ENCODE data around the gene CENPP.

CENPP gene

GRCh38 chr9:92637326-92637725 lies 311.6 kb downstream of the CENPP start:
- Histone ChIP-seq H3K4me1 (ENCODE audit: control insufficient read depth, insufficient read depth, low read length, unreplicated experiment) (no peaks in the 10 kb centered on the region), H3K27me3 (ENCODE audit: insufficient read depth, low read length) (no peaks in the 10 kb centered on the region), H3K36me3 (ENCODE audit: insufficient read depth, low read length) (no peaks in the 10 kb centered on the region; the same call in 1 of the 2 replicates), H3K4me3 (ENCODE audit: low read depth, low read length) (no peak overlapping the region), H3K79me2 (ENCODE audit: control insufficient read depth, insufficient read depth, low read length, unreplicated experiment) (no peaks in the 10 kb centered on the region), H3K27ac (ENCODE audit: low read depth, low read length) (no peak overlapping the region), H2AFZ (ENCODE audit: low read length, unreplicated experiment) (no peak overlapping the region)

- no peaks in the 10 kb centered on the region for H3K27me3 ChIP-seq (ENCODE audit: insufficient read depth, low read length)
- H3K4me1 ChIP-seq (ENCODE audit: control insufficient read depth, insufficient read depth, low read length, unreplicated experiment): no peaks in the 10 kb centered on the region
- no peaks in the 10 kb centered on the region for H3K79me2 ChIP-seq (ENCODE audit: control insufficient read depth, insufficient read depth, low read length, unreplicated experiment)
- no peak overlapping the region for H3K4me3 ChIP-seq (ENCODE audit: low read depth, low read length)
- H2AFZ ChIP-seq (ENCODE audit: low read length, unreplicated experiment): no peak overlapping the region
- peaks cover 6% of the 10 kb centered on the region; the same call in 1 of the 2 replicates for H3K36me3 ChIP-seq (ENCODE audit: insufficient read depth, low read length)
- no peak overlapping the region for H3K27ac ChIP-seq (ENCODE audit: low read depth, low read length)
Measured at GRCh38 chr9:92637886-92638620, 312.3 kb downstream of the CENPP start.

- peaks cover 8% of the 10 kb centered on the region; the same call in 1 of the 2 replicates for H3K36me3 ChIP-seq (ENCODE audit: insufficient read depth, low read length)
- no peaks in the 10 kb centered on the region for H3K4me1 ChIP-seq (ENCODE audit: control insufficient read depth, insufficient read depth, low read length, unreplicated experiment)
Measured at GRCh38 chr9:92638621-92639101, 312.9 kb downstream of the CENPP start.

GRCh38 chr9:92639124-92639523 lies 313.4 kb downstream of the CENPP start:
- Histone ChIP-seq H3K79me2 (ENCODE audit: control insufficient read depth, insufficient read depth, low read length, unreplicated experiment) (no peaks in the 10 kb centered on the region), H3K27me3 (ENCODE audit: insufficient read depth, low read length) (no peaks in the 10 kb centered on the region), H3K4me1 (ENCODE audit: control insufficient read depth, insufficient read depth, low read length, unreplicated experiment) (no peaks in the 10 kb centered on the region), H2AFZ (ENCODE audit: low read length, unreplicated experiment) (no peak overlapping the region), H3K36me3 (ENCODE audit: insufficient read depth, low read length) (peaks cover 8% of the 10 kb centered on the region; the same call in 1 of the 2 replicates), H3K4me3 (ENCODE audit: low read depth, low read length) (no peak overlapping the region), H3K27ac (ENCODE audit: low read depth, low read length) (no peak overlapping the region)

More at GRCh38 chr9:92638621-92639101, 312.9 kb downstream of the CENPP start:
- Histone ChIP-seq H3K27me3 (ENCODE audit: insufficient read depth, low read length) (no peaks in the 10 kb centered on the region), H3K79me2 (ENCODE audit: control insufficient read depth, insufficient read depth, low read length, unreplicated experiment) (no peaks in the 10 kb centered on the region), H2AFZ (ENCODE audit: low read length, unreplicated experiment) (no peak overlapping the region), H3K4me3 (ENCODE audit: low read depth, low read length) (no peak overlapping the region), H3K27ac (ENCODE audit: low read depth, low read length) (no peak overlapping the region)

- Histone ChIP-seq H3K36me3 (ENCODE audit: insufficient read depth, low read length) (peaks cover 10% of the 10 kb centered on the region; the same call in 1 of the 2 replicates), H3K27ac (ENCODE audit: low read depth, low read length) (no peak overlapping the region), H3K27me3 (ENCODE audit: insufficient read depth, low read length) (no peaks in the 10 kb centered on the region), H3K4me1 (ENCODE audit: control insufficient read depth, insufficient read depth, low read length, unreplicated experiment) (no peaks in the 10 kb centered on the region), H2AFZ (ENCODE audit: low read length, unreplicated experiment) (no peak overlapping the region), H3K79me2 (ENCODE audit: control insufficient read depth, insufficient read depth, low read length, unreplicated experiment) (no peaks in the 10 kb centered on the region), H3K4me3 (ENCODE audit: low read depth, low read length) (no peak overlapping the region)
Measured at GRCh38 chr9:92639791-92640271, 314.1 kb downstream of the CENPP start.

- Histone ChIP-seq H3K27me3 (ENCODE audit: insufficient read depth, low read length) (no peaks in the 10 kb centered on the region), H3K36me3 (ENCODE audit: insufficient read depth, low read length) (peaks cover 16% of the 10 kb centered on the region; the same call in 1 of the 2 replicates), H2AFZ (ENCODE audit: low read length, unreplicated experiment) (no peak overlapping the region), H3K4me1 (ENCODE audit: control insufficient read depth, insufficient read depth, low read length, unreplicated experiment) (no peaks in the 10 kb centered on the region), H3K27ac (ENCODE audit: low read depth, low read length) (no peak overlapping the region), H3K4me3 (ENCODE audit: low read depth, low read length) (no peak overlapping the region), H3K79me2 (ENCODE audit: control insufficient read depth, insufficient read depth, low read length, unreplicated experiment) (no peaks in the 10 kb centered on the region)
Measured at GRCh38 chr9:92640398-92641091, 314.8 kb downstream of the CENPP start.

- no peak overlapping the region for H3K27ac ChIP-seq (ENCODE audit: low read depth, low read length)
- no peaks in the 10 kb centered on the region for H3K4me1 ChIP-seq (ENCODE audit: control insufficient read depth, insufficient read depth, low read length, unreplicated experiment)
- no peak overlapping the region for H3K4me3 ChIP-seq (ENCODE audit: low read depth, low read length)
- H2AFZ ChIP-seq (ENCODE audit: low read length, unreplicated experiment): no peak overlapping the region
- H3K79me2 ChIP-seq (ENCODE audit: control insufficient read depth, insufficient read depth, low read length, unreplicated experiment): no peaks in the 10 kb centered on the region
- no peaks in the 10 kb centered on the region for H3K27me3 ChIP-seq (ENCODE audit: insufficient read depth, low read length)
- H3K36me3 ChIP-seq (ENCODE audit: insufficient read depth, low read length): peaks cover 22% of the 10 kb centered on the region; the same call in 1 of the 2 replicates
Measured at GRCh38 chr9:92641092-92641809, 315.5 kb downstream of the CENPP start.

- H3K4me1 ChIP-seq (ENCODE audit: control insufficient read depth, insufficient read depth, low read length, unreplicated experiment): no peaks in the 10 kb centered on the region
- H2AFZ ChIP-seq (ENCODE audit: low read length, unreplicated experiment): no peak overlapping the region
- H3K27ac ChIP-seq (ENCODE audit: low read depth, low read length): no peak overlapping the region
- H3K79me2 ChIP-seq (ENCODE audit: control insufficient read depth, insufficient read depth, low read length, unreplicated experiment): no peaks in the 10 kb centered on the region
- no peak overlapping the region for H3K4me3 ChIP-seq (ENCODE audit: low read depth, low read length)
- no peaks in the 10 kb centered on the region for H3K27me3 ChIP-seq (ENCODE audit: insufficient read depth, low read length)
- peaks cover 25% of the 10 kb centered on the region; the same call in 1 of the 2 replicates for H3K36me3 ChIP-seq (ENCODE audit: insufficient read depth, low read length)
Measured at GRCh38 chr9:92642041-92642451, 316.3 kb downstream of the CENPP start.

- H3K27me3 ChIP-seq (ENCODE audit: insufficient read depth, low read length): no peaks in the 10 kb centered on the region
- peaks cover 29% of the 10 kb centered on the region; the same call in 1 of the 2 replicates for H3K36me3 ChIP-seq (ENCODE audit: insufficient read depth, low read length)
- H3K27ac ChIP-seq (ENCODE audit: low read depth, low read length): no peak overlapping the region
- no peaks in the 10 kb centered on the region for H3K79me2 ChIP-seq (ENCODE audit: control insufficient read depth, insufficient read depth, low read length, unreplicated experiment)
- no peaks in the 10 kb centered on the region for H3K4me1 ChIP-seq (ENCODE audit: control insufficient read depth, insufficient read depth, low read length, unreplicated experiment)
- H3K4me3 ChIP-seq (ENCODE audit: low read depth, low read length): no peak overlapping the region
- H2AFZ ChIP-seq (ENCODE audit: low read length, unreplicated experiment): no peak overlapping the region
Measured at GRCh38 chr9:92642564-92642963, 316.8 kb downstream of the CENPP start.

- H3K27ac ChIP-seq (ENCODE audit: low read depth, low read length): no peak overlapping the region
- H3K27me3 ChIP-seq (ENCODE audit: insufficient read depth, low read length): no peaks in the 10 kb centered on the region
- H3K4me3 ChIP-seq (ENCODE audit: low read depth, low read length): no peak overlapping the region
- no peaks in the 10 kb centered on the region for H3K79me2 ChIP-seq (ENCODE audit: control insufficient read depth, insufficient read depth, low read length, unreplicated experiment)
- no peaks in the 10 kb centered on the region for H3K4me1 ChIP-seq (ENCODE audit: control insufficient read depth, insufficient read depth, low read length, unreplicated experiment)
- H3K36me3 ChIP-seq (ENCODE audit: insufficient read depth, low read length): peaks cover 29% of the 10 kb centered on the region; the same call in 1 of the 2 replicates
- no peak overlapping the region for H2AFZ ChIP-seq (ENCODE audit: low read length, unreplicated experiment)
Measured at GRCh38 chr9:92644278-92644677, 318.5 kb downstream of the CENPP start.
